ENCODE data around the gene SPPL3. TPM values are rescaled to one million over a fixed set of nuclear protein-coding genes. Genes with fewer than 3 reads are reported as not detected.

The SPPL3 gene
- total and polyA plus RNA-seq, 4 donors, result 7.4 to 12.6 (median 8.7) TPM

DNA sequence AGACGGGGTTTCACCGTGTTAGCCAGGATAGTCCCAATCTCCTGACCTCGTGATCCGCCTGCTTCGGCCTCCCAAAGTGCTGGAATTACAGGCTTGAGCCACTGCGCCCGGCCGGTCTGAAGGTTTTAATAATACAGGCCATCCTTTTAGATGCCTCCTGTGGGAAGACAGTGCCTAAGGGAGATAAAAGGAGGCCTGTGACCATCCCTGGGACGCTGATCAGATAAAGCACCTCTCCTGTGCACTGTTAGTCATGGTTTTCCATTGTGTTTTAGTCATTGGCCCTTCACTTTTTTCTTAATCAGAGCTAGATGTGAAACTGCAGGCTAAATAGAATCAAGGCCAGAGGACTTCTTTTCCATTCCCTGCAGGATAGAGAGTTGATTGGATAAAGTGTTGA lies 186.1 kb downstream of the SPPL3 start (continued):
- TF ChIP-seq REST (IDR thresholded peaks at IDR 0.05) (no peak), EGR1 (IDR thresholded peaks at IDR 0.05; ENCODE audit: low read depth in 2 of 2) (no peak), FOXA2 (IDR thresholded peaks at IDR 0.05) (no peak), NR2F2 (IDR thresholded peaks at IDR 0.05) (no peak), RAD21 (IDR thresholded peaks at IDR 0.05) (no peak)
- TF ChIP-seq, protein P1, sequence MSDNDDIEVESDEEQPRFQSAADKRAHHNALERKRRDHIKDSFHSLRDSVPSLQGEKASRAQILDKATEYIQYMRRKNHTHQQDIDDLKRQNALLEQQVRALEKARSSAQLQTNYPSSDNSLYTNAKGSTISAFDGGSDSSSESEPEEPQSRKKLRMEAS (IDR thresholded peaks at IDR 0.05), result no peak

GRCh38 chr12:120713861-120714482 lies 190.2 kb downstream of the SPPL3 start:
- Histone ChIP-seq H3K4me1 (ENCODE audit: control insufficient read depth in 4 of 4, insufficient read depth in 4 of 4, low read length in 3 of 4) (peaks cover 2 to 28% (median 24%) of the 10 kb centered on the region in 4 donors), H3K4me3 (ENCODE audit: low read depth in 1 of 3, low read length in 3 of 3) (no peak overlapping the region), H3K27ac (ENCODE audit: low read depth in 1 of 2, low read length in 2 of 2) (no peak overlapping the region), H3K9ac (ENCODE audit: low read depth in 1 of 2, low read length in 2 of 2) (no peak overlapping the region), H3K27me3 (ENCODE audit: control insufficient read depth in 4 of 4, insufficient read depth in 4 of 4, low read length in 3 of 4) (no peaks in the 10 kb centered on the region), H3K9me3 (ENCODE audit: control insufficient read depth in 4 of 4, low read length in 3 of 4) (no peaks in the 10 kb centered on the region), H3K36me3 (ENCODE audit: control insufficient read depth in 4 of 4, insufficient read depth in 3 of 4, low read depth in 1 of 4, low read length in 3 of 4) (peaks cover 9 to 24% (median 22%) of the 10 kb centered on the region in 4 donors)
- TF ChIP-seq RXRA (IDR thresholded peaks at IDR 0.05) (peak in 1 of 2 donors; percentile 19), SP1 (IDR thresholded peaks at IDR 0.05) (no peak), JUND (IDR thresholded peaks at IDR 0.05) (no peak), HNF4G (IDR thresholded peaks at IDR 0.05) (no peak), TAF1 (conservative IDR thresholded peaks at IDR 0.05) (no peak), NR2F2 (IDR thresholded peaks at IDR 0.05) (no peak), ATF3 (IDR thresholded peaks at IDR 0.05) (no peak), RAD21 (IDR thresholded peaks at IDR 0.05) (peak; percentile 92 to 94), EGR1 (IDR thresholded peaks at IDR 0.05; ENCODE audit: low read depth in 2 of 2) (no peak), FOXA2 (IDR thresholded peaks at IDR 0.05) (no peak), REST (IDR thresholded peaks at IDR 0.05) (no peak), GABPA (IDR thresholded peaks at IDR 0.05 in 1 of 2, conservative IDR thresholded peaks at IDR 0.05 in 1 of 2) (no peak), HNF4A (conservative IDR thresholded peaks at IDR 0.05) (no peak), FOXA1 (IDR thresholded peaks at IDR 0.05) (no peak), YY1 (IDR thresholded peaks at IDR 0.05) (no peak)
- TF ChIP-seq, protein P2, sequence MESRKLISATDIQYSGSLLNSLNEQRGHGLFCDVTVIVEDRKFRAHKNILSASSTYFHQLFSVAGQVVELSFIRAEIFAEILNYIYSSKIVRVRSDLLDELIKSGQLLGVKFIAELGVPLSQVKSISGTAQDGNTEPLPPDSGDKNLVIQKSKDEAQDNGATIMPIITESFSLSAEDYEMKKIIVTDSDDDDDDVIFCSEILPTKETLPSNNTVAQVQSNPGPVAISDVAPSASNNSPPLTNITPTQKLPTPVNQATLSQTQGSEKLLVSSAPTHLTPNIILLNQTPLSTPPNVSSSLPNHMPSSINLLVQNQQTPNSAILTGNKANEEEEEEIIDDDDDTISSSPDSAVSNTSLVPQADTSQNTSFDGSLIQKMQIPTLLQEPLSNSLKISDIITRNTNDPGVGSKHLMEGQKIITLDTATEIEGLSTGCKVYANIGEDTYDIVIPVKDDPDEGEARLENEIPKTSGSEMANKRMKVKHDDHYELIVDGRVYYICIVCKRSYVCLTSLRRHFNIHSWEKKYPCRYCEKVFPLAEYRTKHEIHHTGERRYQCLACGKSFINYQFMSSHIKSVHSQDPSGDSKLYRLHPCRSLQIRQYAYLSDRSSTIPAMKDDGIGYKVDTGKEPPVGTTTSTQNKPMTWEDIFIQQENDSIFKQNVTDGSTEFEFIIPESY (IDR thresholded peaks at IDR 0.05), result no peak
- TF ChIP-seq, protein P3, sequence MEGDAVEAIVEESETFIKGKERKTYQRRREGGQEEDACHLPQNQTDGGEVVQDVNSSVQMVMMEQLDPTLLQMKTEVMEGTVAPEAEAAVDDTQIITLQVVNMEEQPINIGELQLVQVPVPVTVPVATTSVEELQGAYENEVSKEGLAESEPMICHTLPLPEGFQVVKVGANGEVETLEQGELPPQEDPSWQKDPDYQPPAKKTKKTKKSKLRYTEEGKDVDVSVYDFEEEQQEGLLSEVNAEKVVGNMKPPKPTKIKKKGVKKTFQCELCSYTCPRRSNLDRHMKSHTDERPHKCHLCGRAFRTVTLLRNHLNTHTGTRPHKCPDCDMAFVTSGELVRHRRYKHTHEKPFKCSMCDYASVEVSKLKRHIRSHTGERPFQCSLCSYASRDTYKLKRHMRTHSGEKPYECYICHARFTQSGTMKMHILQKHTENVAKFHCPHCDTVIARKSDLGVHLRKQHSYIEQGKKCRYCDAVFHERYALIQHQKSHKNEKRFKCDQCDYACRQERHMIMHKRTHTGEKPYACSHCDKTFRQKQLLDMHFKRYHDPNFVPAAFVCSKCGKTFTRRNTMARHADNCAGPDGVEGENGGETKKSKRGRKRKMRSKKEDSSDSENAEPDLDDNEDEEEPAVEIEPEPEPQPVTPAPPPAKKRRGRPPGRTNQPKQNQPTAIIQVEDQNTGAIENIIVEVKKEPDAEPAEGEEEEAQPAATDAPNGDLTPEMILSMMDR (IDR thresholded peaks at IDR 0.05; ENCODE audit: low read depth, low read length, missing input control), result peak; percentile 86
- TF ChIP-seq, protein P1 (IDR thresholded peaks at IDR 0.05), result no peak
- DNase-seq (ENCODE audit: low spot score), result peak; percentile 75
- 19% methylated on average over 4 of the region's 4 CpGs for WGBS

Measured in liver (tissue), 9 donors.